Measurements from ENCODE around the gene GRIFIN. TPM values are rescaled to one million over a fixed set of nuclear protein-coding genes. Genes with fewer than 3 reads are reported as not detected.
"Not testable (repeated sequence)": the region's sequence is repeated elsewhere in the genome, so short reads cannot be mapped to it uniquely, and the experiment has no call there.

GRIFIN gene
- total RNA-seq, 6 experiments from 2014 or later = not detected

- Mint-ChIP-seq H3K9me3 (no peaks in the 10 kb centered on the region), H3K36me3 (ENCODE audit: low read depth) (no peaks in the 10 kb centered on the region), H3K27me3 (ENCODE audit: insufficient read depth) (peaks cover 14% of the 10 kb centered on the region), H3K27ac (no peak overlapping the region), H3K4me3 (no peak overlapping the region), H3K4me1 (ENCODE audit: low read depth) (peaks cover 9% of the 10 kb centered on the region)
- TF ChIP-seq CTCF (IDR thresholded peaks at IDR 0.05) = no peak
- DNase-seq = no peak
Measured at GRCh38 chr7:2470204-2471021, 5.8 kb downstream of the GRIFIN start.

GRCh38 chr7:2469460-2470203 is 6.6 kb downstream of the GRIFIN start:
- H3K27ac Mint-ChIP-seq; DNase-seq; H3K36me3 Mint-ChIP-seq (ENCODE audit: low read depth); H3K9me3 Mint-ChIP-seq; H3K4me1 Mint-ChIP-seq (ENCODE audit: low read depth); H3K4me3 Mint-ChIP-seq: not testable (repeated sequence)
- peaks cover 14% of the 10 kb centered on the region for H3K27me3 Mint-ChIP-seq (ENCODE audit: insufficient read depth)

GRCh38 chr7:2468227-2468626 is 8.0 kb downstream of the GRIFIN start:
- Mint-ChIP-seq H3K4me1 (ENCODE audit: low read depth) (peaks cover 9% of the 10 kb centered on the region), H3K36me3 (ENCODE audit: low read depth) (no peaks in the 10 kb centered on the region), H3K9me3 (no peaks in the 10 kb centered on the region), H3K27ac (no peak overlapping the region), H3K27me3 (ENCODE audit: insufficient read depth) (peaks cover 18% of the 10 kb centered on the region), H3K4me3 (no peak overlapping the region)
- no peak for TF ChIP-seq CTCF (IDR thresholded peaks at IDR 0.05)
- no peak for DNase-seq

- DNase-seq = no peak
- Mint-ChIP-seq H3K9me3 (no peaks in the 10 kb centered on the region), H3K4me3 (no peak overlapping the region), H3K4me1 (ENCODE audit: low read depth) (peaks cover 9% of the 10 kb centered on the region), H3K27ac (no peak overlapping the region), H3K36me3 (ENCODE audit: low read depth) (no peaks in the 10 kb centered on the region), H3K27me3 (ENCODE audit: insufficient read depth) (peaks cover 18% of the 10 kb centered on the region)
- TF ChIP-seq CTCF (IDR thresholded peaks at IDR 0.05) = no peak
Measured at GRCh38 chr7:2466675-2467074, 9.5 kb downstream of the GRIFIN start.

GRCh38 chr7:2465928-2466327 is 10.3 kb downstream of the GRIFIN start:
- TF ChIP-seq CTCF (IDR thresholded peaks at IDR 0.05) = no peak
- Mint-ChIP-seq H3K4me3 (no peak overlapping the region), H3K4me1 (ENCODE audit: low read depth) (peaks cover 7% of the 10 kb centered on the region), H3K27ac (no peak overlapping the region), H3K27me3 (ENCODE audit: insufficient read depth) (peaks cover 18% of the 10 kb centered on the region), H3K9me3 (no peaks in the 10 kb centered on the region), H3K36me3 (ENCODE audit: low read depth) (no peaks in the 10 kb centered on the region)
- no peak for DNase-seq

GRCh38 chr7:2462731-2463130 is 13.5 kb downstream of the GRIFIN start:
- peaks cover 13% of the 10 kb centered on the region for H3K4me1 Mint-ChIP-seq (ENCODE audit: low read depth)
- TF ChIP-seq CTCF (IDR thresholded peaks at IDR 0.05) = no peak
- peaks cover 14% of the 10 kb centered on the region for H3K27me3 Mint-ChIP-seq (ENCODE audit: insufficient read depth)
- no peaks in the 10 kb centered on the region for H3K9me3 Mint-ChIP-seq
- H3K4me3 Mint-ChIP-seq = no peak overlapping the region
- H3K36me3 Mint-ChIP-seq (ENCODE audit: low read depth) = no peaks in the 10 kb centered on the region
- no peak overlapping the region for H3K27ac Mint-ChIP-seq
- DNase-seq = no peak
